ENCODE results near the gene PARS2. TPM values are rescaled to one million over a fixed set of nuclear protein-coding genes. Genes with fewer than 3 reads are reported as not detected.

Gene PARS2
- polyA plus RNA-seq, 2 donors, result 1.5 to 2.5 TPM

DNA sequence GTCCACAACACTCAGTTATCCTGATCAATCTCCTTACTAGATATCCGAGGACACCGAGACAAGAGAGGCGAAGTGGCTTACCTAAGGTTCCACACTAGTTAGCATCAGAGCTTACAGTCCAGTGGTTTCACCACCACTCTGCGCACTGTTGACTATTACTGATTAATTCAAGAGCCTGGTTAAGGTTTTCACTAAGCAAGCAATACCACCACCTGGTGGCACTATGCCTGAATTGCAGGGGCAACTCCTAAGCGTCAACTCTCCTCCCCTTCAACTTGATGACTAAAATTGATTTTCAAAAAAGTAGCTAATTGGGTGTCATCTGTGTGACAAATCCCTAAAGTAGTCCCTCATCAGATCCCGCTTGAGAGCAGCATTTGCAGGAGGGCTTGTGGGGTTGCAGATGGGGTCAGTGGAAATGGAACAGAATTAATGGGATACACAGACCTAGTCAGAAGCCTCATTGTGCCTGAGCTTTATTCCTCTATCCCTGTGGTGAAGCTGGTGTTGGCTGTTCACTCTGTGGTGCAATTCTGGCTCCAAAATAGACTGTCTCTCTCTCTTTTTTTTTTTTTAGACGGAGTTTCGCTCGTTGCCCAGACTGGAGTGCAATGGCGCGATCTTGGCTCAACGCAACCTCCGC lies 27.7 kb upstream of the PARS2 start:
- H3K27ac ChIP-seq (ENCODE audit: low read depth in 2 of 2, low read length in 1 of 2), result no peak overlapping the region
- H3K36me3 ChIP-seq (ENCODE audit: control insufficient read depth in 2 of 2, insufficient read depth in 2 of 2, low read length in 1 of 2), result peaks cover 6 to 25% of the 10 kb centered on the region in 2 donors
- WGBS, 2 donors, result 90 to 93% methylated on average over 13 of the region's 13 CpGs

DNA sequence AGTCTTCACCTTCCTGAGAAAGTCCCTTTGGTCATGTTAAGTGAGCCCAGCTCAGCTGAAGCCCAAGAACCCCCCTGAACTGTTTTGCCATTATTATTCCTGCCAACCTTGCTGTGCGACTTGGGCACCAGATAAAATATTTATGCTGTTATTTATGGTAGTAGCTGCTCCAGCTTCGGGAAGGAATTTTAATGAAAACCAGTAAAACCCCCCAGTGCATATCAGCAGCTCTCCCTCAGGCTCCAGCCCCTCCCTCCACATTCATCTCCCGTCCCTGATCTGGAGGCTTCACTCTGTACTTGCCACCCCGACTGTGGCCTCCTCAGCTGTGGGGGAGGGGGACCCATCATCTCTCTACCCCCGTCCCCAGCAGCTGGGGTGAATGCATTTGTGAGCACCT lies 24.1 kb upstream of the PARS2 start:
- Histone ChIP-seq H3K27ac (ENCODE audit: low read depth in 2 of 2, low read length in 1 of 2) (no peak overlapping the region), H3K36me3 (ENCODE audit: control insufficient read depth in 2 of 2, insufficient read depth in 2 of 2, low read length in 1 of 2) (peaks cover 20 to 41% of the 10 kb centered on the region in 2 donors), H3K4me1 (ENCODE audit: control insufficient read depth in 2 of 2, insufficient read depth in 2 of 2, low read length in 1 of 2) (no peaks in the 10 kb centered on the region), H3K27me3 (ENCODE audit: control insufficient read depth in 1 of 2, insufficient read depth in 2 of 2, low read length in 2 of 2) (no peaks in the 10 kb centered on the region), H3K9me3 (ENCODE audit: control insufficient read depth in 2 of 2, insufficient read depth in 1 of 2, low read depth in 1 of 2, low read length in 1 of 2) (no peaks in the 10 kb centered on the region), H3K4me3 (ENCODE audit: low read depth in 1 of 2, low read length in 2 of 2) (no peak overlapping the region)
- 66 to 79% methylated on average over 5 of the region's 5 CpGs for WGBS, 2 donors

More for the DNA sequence above, 27.7 kb upstream of the PARS2 start:
- H3K4me1 ChIP-seq (ENCODE audit: control insufficient read depth in 2 of 2, insufficient read depth in 2 of 2, low read length in 1 of 2), result peaks cover 0 to 8% of the 10 kb centered on the region in 2 donors
- H3K9me3 ChIP-seq (ENCODE audit: control insufficient read depth in 2 of 2, insufficient read depth in 1 of 2, low read depth in 1 of 2, low read length in 1 of 2), result no peaks in the 10 kb centered on the region
- no peak overlapping the region for H3K4me3 ChIP-seq (ENCODE audit: low read depth in 1 of 2, low read length in 2 of 2)
- H3K27me3 ChIP-seq (ENCODE audit: control insufficient read depth in 1 of 2, insufficient read depth in 2 of 2, low read length in 2 of 2), result no peaks in the 10 kb centered on the region

DNA sequence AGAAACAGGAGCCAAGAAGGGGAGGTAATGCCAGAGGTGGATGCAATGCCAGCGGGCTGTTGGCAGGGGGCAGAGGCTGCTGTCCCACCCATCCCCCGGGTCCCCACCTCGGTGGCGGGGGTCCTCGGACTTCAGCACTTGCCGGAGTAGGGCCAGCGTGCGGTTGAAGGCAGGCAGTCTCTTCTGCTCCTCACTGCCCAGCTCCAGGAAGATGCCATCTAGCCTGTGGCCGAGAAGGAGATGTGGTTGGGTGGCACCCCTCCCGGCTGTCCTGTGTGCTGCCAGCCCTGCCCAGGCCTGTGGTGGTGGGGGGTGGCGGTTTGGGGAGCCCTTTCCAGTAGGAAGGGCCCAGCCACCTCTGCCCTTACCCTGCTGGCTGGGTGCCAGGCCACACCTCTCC lies 23.3 kb upstream of the PARS2 start:
- peaks cover 20 to 41% of the 10 kb centered on the region in 2 donors for H3K36me3 ChIP-seq (ENCODE audit: control insufficient read depth in 2 of 2, insufficient read depth in 2 of 2, low read length in 1 of 2)
- no peak overlapping the region for H3K27ac ChIP-seq (ENCODE audit: low read depth in 2 of 2, low read length in 1 of 2)
- H3K4me1 ChIP-seq (ENCODE audit: control insufficient read depth in 2 of 2, insufficient read depth in 2 of 2, low read length in 1 of 2), result no peaks in the 10 kb centered on the region
- no peaks in the 10 kb centered on the region for H3K27me3 ChIP-seq (ENCODE audit: control insufficient read depth in 1 of 2, insufficient read depth in 2 of 2, low read length in 2 of 2)
- WGBS, 2 donors, result 87 to 88% methylated on average over 11 of the region's 11 CpGs
- H3K9me3 ChIP-seq (ENCODE audit: control insufficient read depth in 2 of 2, insufficient read depth in 1 of 2, low read depth in 1 of 2, low read length in 1 of 2), result no peaks in the 10 kb centered on the region
- H3K4me3 ChIP-seq (ENCODE audit: low read depth in 1 of 2, low read length in 2 of 2), result no peak overlapping the region

DNA sequence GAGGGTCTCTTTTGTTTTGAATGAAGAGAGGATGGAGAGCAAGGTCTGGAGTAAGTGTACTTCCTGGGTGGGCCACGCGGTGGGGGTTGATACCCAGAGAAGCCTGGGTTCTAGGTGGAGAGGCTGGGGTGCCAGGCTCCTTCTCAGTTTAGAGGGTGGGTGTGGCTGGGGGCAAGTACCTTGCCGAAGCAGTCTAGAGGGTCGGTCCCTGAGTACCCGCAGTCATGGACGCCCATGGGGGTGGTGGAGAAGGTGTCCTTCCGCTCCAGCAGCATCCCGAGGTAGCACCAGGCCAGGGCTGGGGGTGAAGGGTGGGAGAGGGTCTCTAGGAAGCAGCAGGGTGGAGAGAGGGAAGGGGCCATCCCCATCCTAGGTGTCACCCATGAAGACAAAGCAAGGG lies 22.5 kb upstream of the PARS2 start:
- Histone ChIP-seq H3K36me3 (ENCODE audit: control insufficient read depth in 2 of 2, insufficient read depth in 2 of 2, low read length in 1 of 2) (peaks cover 20 to 41% of the 10 kb centered on the region in 2 donors), H3K27ac (ENCODE audit: low read depth in 2 of 2, low read length in 1 of 2) (no peak overlapping the region), H3K4me1 (ENCODE audit: control insufficient read depth in 2 of 2, insufficient read depth in 2 of 2, low read length in 1 of 2) (peaks cover 0 to 2% of the 10 kb centered on the region in 2 donors), H3K9me3 (ENCODE audit: control insufficient read depth in 2 of 2, insufficient read depth in 1 of 2, low read depth in 1 of 2, low read length in 1 of 2) (no peaks in the 10 kb centered on the region), H3K4me3 (ENCODE audit: low read depth in 1 of 2, low read length in 2 of 2) (no peak overlapping the region), H3K27me3 (ENCODE audit: control insufficient read depth in 1 of 2, insufficient read depth in 2 of 2, low read length in 2 of 2) (no peaks in the 10 kb centered on the region)
- WGBS, 2 donors, result 91 to 92% methylated on average over 8 of the region's 8 CpGs

DNA sequence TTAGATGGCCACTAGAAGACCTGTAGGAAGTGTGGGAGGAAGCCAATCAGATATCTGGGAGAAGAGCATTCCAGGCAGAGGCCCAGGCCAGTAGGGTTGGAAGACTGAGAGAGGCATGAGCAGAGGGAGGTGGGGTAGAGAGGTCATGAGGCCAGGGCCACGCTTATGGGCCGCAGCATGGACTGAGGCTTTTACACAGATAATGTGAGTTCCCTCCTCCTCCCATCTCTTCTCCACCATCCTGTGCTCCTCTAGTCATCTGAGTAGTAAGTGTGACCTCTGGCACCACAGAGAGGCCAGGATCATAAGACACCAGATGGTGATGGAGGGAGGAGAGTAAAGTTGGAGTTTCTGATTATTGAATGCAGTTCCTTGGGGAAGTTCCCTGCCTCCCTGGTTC lies 19.7 kb upstream of the PARS2 start:
- no peaks in the 10 kb centered on the region for H3K27me3 ChIP-seq (ENCODE audit: control insufficient read depth in 1 of 2, insufficient read depth in 2 of 2, low read length in 2 of 2)
- H3K4me3 ChIP-seq (ENCODE audit: low read depth in 1 of 2, low read length in 2 of 2), result no peak overlapping the region
- H3K9me3 ChIP-seq (ENCODE audit: control insufficient read depth in 2 of 2, insufficient read depth in 1 of 2, low read depth in 1 of 2, low read length in 1 of 2), result peaks cover 0 to 2% of the 10 kb centered on the region in 2 donors
- 87 to 96% methylated on average over 2 of the region's 2 CpGs for WGBS, 2 donors
- H3K4me1 ChIP-seq (ENCODE audit: control insufficient read depth in 2 of 2, insufficient read depth in 2 of 2, low read length in 1 of 2), result peaks cover 0 to 10% of the 10 kb centered on the region in 2 donors
- H3K36me3 ChIP-seq (ENCODE audit: control insufficient read depth in 2 of 2, insufficient read depth in 2 of 2, low read length in 1 of 2), result peaks cover 25 to 43% of the 10 kb centered on the region in 2 donors
- H3K27ac ChIP-seq (ENCODE audit: low read depth in 2 of 2, low read length in 1 of 2), result no peak overlapping the region

DNA sequence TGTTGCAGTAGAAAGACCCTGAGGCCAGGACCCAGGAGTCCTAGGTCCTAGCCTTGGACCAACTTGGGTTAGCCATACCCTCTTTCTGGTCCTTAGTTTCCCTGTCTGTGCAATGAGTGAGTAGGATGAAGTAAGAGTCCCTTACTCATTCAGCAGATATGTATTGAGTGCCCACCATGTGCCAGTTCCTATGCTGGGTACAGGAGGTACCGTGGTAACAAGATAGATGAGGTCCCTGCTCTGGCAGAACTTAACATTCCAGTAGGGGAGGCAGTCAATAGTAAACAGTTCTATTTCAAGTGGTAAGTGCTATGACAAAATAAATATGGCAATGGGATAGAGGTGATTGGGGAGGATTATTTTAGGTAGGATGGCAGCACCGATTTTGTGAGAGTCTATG lies 18.3 kb upstream of the PARS2 start:
- H3K9me3 ChIP-seq (ENCODE audit: control insufficient read depth in 2 of 2, insufficient read depth in 1 of 2, low read depth in 1 of 2, low read length in 1 of 2), result peaks cover 0 to 2% of the 10 kb centered on the region in 2 donors
- H3K4me3 ChIP-seq (ENCODE audit: low read depth in 1 of 2, low read length in 2 of 2), result no peak overlapping the region
- H3K36me3 ChIP-seq (ENCODE audit: control insufficient read depth in 2 of 2, insufficient read depth in 2 of 2, low read length in 1 of 2), result peaks cover 24 to 40% of the 10 kb centered on the region in 2 donors
- no peaks in the 10 kb centered on the region for H3K27me3 ChIP-seq (ENCODE audit: control insufficient read depth in 1 of 2, insufficient read depth in 2 of 2, low read length in 2 of 2)
- peaks cover 0 to 10% of the 10 kb centered on the region in 2 donors for H3K4me1 ChIP-seq (ENCODE audit: control insufficient read depth in 2 of 2, insufficient read depth in 2 of 2, low read length in 1 of 2)
- no peak overlapping the region for H3K27ac ChIP-seq (ENCODE audit: low read depth in 2 of 2, low read length in 1 of 2)
- 75 to 77% methylated on average over 2 of the region's 2 CpGs for WGBS, 2 donors

DNA sequence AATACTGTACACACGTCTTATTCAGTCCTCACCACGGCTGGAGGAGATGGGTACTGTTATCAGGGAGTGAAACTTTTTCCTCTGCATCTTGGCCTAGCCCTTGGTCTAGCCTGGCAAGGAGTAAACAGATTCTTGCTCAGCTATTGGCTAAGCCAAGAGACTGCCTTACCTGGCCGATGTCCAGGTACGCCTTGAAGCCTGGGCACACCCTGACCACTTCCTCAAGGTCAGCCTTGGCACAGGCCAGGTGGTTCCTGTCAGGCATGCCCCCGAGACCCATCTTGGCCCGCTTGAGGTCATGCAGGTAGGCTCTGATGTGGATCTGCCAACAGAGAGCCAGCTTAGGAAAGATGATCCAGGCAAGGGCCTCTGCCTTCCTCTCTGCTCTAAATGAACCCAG lies 17.8 kb upstream of the PARS2 start:
- Histone ChIP-seq H3K27ac (ENCODE audit: low read depth in 2 of 2, low read length in 1 of 2) (no peak overlapping the region), H3K27me3 (ENCODE audit: control insufficient read depth in 1 of 2, insufficient read depth in 2 of 2, low read length in 2 of 2) (no peaks in the 10 kb centered on the region), H3K9me3 (ENCODE audit: control insufficient read depth in 2 of 2, insufficient read depth in 1 of 2, low read depth in 1 of 2, low read length in 1 of 2) (peaks cover 0 to 2% of the 10 kb centered on the region in 2 donors), H3K4me1 (ENCODE audit: control insufficient read depth in 2 of 2, insufficient read depth in 2 of 2, low read length in 1 of 2) (peaks cover 0 to 10% of the 10 kb centered on the region in 2 donors), H3K36me3 (ENCODE audit: control insufficient read depth in 2 of 2, insufficient read depth in 2 of 2, low read length in 1 of 2) (peaks cover 19 to 38% of the 10 kb centered on the region in 2 donors), H3K4me3 (ENCODE audit: low read depth in 1 of 2, low read length in 2 of 2) (no peak overlapping the region)
- WGBS, 2 donors, result 79 to 84% methylated on average over 6 of the region's 6 CpGs

DNA sequence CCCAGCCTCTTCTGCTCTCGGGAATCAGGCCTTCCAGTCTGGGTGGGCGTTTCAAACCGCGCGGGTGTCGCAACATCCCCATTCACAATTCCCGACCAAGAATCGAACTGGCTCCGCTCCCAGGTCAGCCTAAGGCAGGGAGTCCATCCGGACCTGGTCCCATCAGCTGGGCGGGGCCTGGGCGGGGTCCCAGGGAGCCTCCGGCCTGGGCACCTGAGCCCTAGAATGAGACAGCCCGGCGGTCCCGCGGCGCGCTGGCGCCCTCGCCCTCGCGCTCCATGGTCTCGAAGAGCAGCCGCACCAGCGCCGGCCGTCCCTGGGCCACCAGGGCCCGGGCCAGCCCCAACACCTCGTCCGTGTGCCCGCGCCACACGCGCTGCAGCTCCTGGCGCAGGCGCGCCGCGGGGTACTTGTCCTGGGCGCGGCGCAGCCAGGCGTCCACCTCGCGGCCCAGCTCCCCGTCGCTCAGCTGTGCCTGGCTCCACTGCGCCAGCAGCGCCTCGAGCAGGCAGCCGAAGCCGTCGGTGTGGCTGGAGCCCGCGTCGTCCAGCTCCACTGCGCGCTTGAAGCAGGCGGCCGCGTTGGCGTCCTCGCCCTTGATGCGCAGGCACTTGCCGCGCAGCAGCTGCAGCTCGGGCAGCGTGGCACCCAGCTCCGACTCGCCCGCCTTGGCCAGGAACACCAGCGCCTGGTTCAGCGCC lies 16.9 kb upstream of the PARS2 start:
- Histone ChIP-seq H3K27me3 (ENCODE audit: control insufficient read depth in 1 of 2, insufficient read depth in 2 of 2, low read length in 2 of 2) (no peaks in the 10 kb centered on the region), H3K36me3 (ENCODE audit: control insufficient read depth in 2 of 2, insufficient read depth in 2 of 2, low read length in 1 of 2) (peaks cover 15 to 30% of the 10 kb centered on the region in 2 donors), H3K9me3 (ENCODE audit: control insufficient read depth in 2 of 2, insufficient read depth in 1 of 2, low read depth in 1 of 2, low read length in 1 of 2) (peaks cover 0 to 2% of the 10 kb centered on the region in 2 donors), H3K4me1 (ENCODE audit: control insufficient read depth in 2 of 2, insufficient read depth in 2 of 2, low read length in 1 of 2) (peaks cover 0 to 10% of the 10 kb centered on the region in 2 donors), H3K4me3 (ENCODE audit: low read depth in 1 of 2, low read length in 2 of 2) (no peak overlapping the region), H3K27ac (ENCODE audit: low read depth in 2 of 2, low read length in 1 of 2) (no peak overlapping the region)
- WGBS, 2 donors, result 36 to 51% methylated on average over 63 to 74 of the region's 74 CpGs

DNA sequence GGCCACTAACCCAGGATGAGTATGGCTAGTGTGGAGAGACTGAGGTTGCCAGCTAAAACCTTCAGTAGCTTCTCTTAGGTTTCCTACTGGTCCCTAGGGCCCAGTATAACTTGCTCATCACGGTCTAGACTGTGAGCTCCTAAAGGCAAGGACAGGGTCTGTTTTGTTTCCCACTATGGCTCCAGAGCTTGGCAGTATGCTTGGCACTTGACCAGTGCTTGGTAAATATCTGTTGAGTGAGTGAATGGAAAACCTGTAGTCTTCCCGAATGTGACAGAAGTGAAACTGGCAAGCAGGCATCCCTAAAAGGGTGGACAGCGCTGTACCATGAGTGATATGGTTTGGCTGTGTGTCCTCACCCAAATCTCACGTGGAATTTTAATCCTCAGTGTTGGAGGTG lies 13.1 kb upstream of the PARS2 start:
- Histone ChIP-seq H3K27me3 (ENCODE audit: control insufficient read depth in 1 of 2, insufficient read depth in 2 of 2, low read length in 2 of 2) (no peaks in the 10 kb centered on the region), H3K27ac (ENCODE audit: low read depth in 2 of 2, low read length in 1 of 2) (no peak overlapping the region), H3K9me3 (ENCODE audit: control insufficient read depth in 2 of 2, insufficient read depth in 1 of 2, low read depth in 1 of 2, low read length in 1 of 2) (peaks cover 0 to 2% of the 10 kb centered on the region in 2 donors), H3K36me3 (ENCODE audit: control insufficient read depth in 2 of 2, insufficient read depth in 2 of 2, low read length in 1 of 2) (peaks cover 5 to 16% of the 10 kb centered on the region in 2 donors), H3K4me1 (ENCODE audit: control insufficient read depth in 2 of 2, insufficient read depth in 2 of 2, low read length in 1 of 2) (peaks cover 0 to 10% of the 10 kb centered on the region in 2 donors), H3K4me3 (ENCODE audit: low read depth in 1 of 2, low read length in 2 of 2) (no peak overlapping the region)
- 71 to 77% methylated on average over 4 of the region's 4 CpGs for WGBS, 2 donors
